ENCODE measurements around the gene SLC9A9. TPM values are rescaled to one million over a fixed set of nuclear protein-coding genes. Genes with fewer than 3 reads are reported as not detected.

The SLC9A9 gene
- total RNA-seq, 1 donor from 2014 or later = 20.4 TPM

- Histone ChIP-seq H3K27me3 (ENCODE audit: control insufficient read depth in 3 of 3, insufficient read depth in 3 of 3, low read length in 3 of 3) (no peaks in the 10 kb centered on the region), H3K4me1 (ENCODE audit: control insufficient read depth in 3 of 3, insufficient read depth in 3 of 3, low read length in 3 of 3) (no peaks in the 10 kb centered on the region), H3K9me3 (ENCODE audit: control insufficient read depth in 3 of 3, low read length in 3 of 3) (no peaks in the 10 kb centered on the region), H3K27ac (ENCODE audit: low read depth, low read length) (no peak overlapping the region), H3K36me3 (ENCODE audit: control insufficient read depth in 3 of 3, insufficient read depth in 3 of 3, low read length in 3 of 3) (no peaks in the 10 kb centered on the region), H3K4me3 (ENCODE audit: low read length in 3 of 3) (no peak overlapping the region), H3K9ac (ENCODE audit: low read depth in 1 of 3, low read length in 3 of 3) (no peak overlapping the region)
These were observed 420.0 kb downstream of the SLC9A9 start for GRCh38 chr3:143428294-143428693.

- no peaks in the 10 kb centered on the region for H3K4me1 ChIP-seq (ENCODE audit: control insufficient read depth in 3 of 3, insufficient read depth in 3 of 3, low read length in 3 of 3)
- no peaks in the 10 kb centered on the region for H3K9me3 ChIP-seq (ENCODE audit: control insufficient read depth in 3 of 3, low read length in 3 of 3)
- H3K4me3 ChIP-seq (ENCODE audit: low read length in 3 of 3) = no peak overlapping the region
- no peak overlapping the region for H3K27ac ChIP-seq (ENCODE audit: low read depth, low read length)
- no peak overlapping the region for H3K9ac ChIP-seq (ENCODE audit: low read depth in 1 of 3, low read length in 3 of 3)
- no peaks in the 10 kb centered on the region for H3K27me3 ChIP-seq (ENCODE audit: control insufficient read depth in 3 of 3, insufficient read depth in 3 of 3, low read length in 3 of 3)
- no peaks in the 10 kb centered on the region for H3K36me3 ChIP-seq (ENCODE audit: control insufficient read depth in 3 of 3, insufficient read depth in 3 of 3, low read length in 3 of 3)
These were observed 420.6 kb downstream of the SLC9A9 start for GRCh38 chr3:143427631-143428030.

GRCh38 chr3:143424874-143425273, 423.4 kb downstream of the SLC9A9 start:
- H3K27me3 ChIP-seq (ENCODE audit: control insufficient read depth in 3 of 3, insufficient read depth in 3 of 3, low read length in 3 of 3) = no peaks in the 10 kb centered on the region
- no peak overlapping the region for H3K9ac ChIP-seq (ENCODE audit: low read depth in 1 of 3, low read length in 3 of 3)
- H3K9me3 ChIP-seq (ENCODE audit: control insufficient read depth in 3 of 3, low read length in 3 of 3) = no peaks in the 10 kb centered on the region
- H3K4me1 ChIP-seq (ENCODE audit: control insufficient read depth in 3 of 3, insufficient read depth in 3 of 3, low read length in 3 of 3) = no peaks in the 10 kb centered on the region
- H3K36me3 ChIP-seq (ENCODE audit: control insufficient read depth in 3 of 3, insufficient read depth in 3 of 3, low read length in 3 of 3) = no peaks in the 10 kb centered on the region
- no peak overlapping the region for H3K27ac ChIP-seq (ENCODE audit: low read depth, low read length)
- H3K4me3 ChIP-seq (ENCODE audit: low read length in 3 of 3) = no peak overlapping the region

- Histone ChIP-seq H3K27me3 (ENCODE audit: control insufficient read depth in 3 of 3, insufficient read depth in 3 of 3, low read length in 3 of 3) (no peaks in the 10 kb centered on the region), H3K36me3 (ENCODE audit: control insufficient read depth in 3 of 3, insufficient read depth in 3 of 3, low read length in 3 of 3) (no peaks in the 10 kb centered on the region), H3K9ac (ENCODE audit: low read depth in 1 of 3, low read length in 3 of 3) (no peak overlapping the region), H3K9me3 (ENCODE audit: control insufficient read depth in 3 of 3, low read length in 3 of 3) (no peaks in the 10 kb centered on the region), H3K27ac (ENCODE audit: low read depth, low read length) (no peak overlapping the region), H3K4me3 (ENCODE audit: low read length in 3 of 3) (no peak overlapping the region), H3K4me1 (ENCODE audit: control insufficient read depth in 3 of 3, insufficient read depth in 3 of 3, low read length in 3 of 3) (no peaks in the 10 kb centered on the region)
These were observed 426.7 kb downstream of the SLC9A9 start for GRCh38 chr3:143421556-143421955.

GRCh38 chr3:143419611-143420010, 428.7 kb downstream of the SLC9A9 start:
- H3K36me3 ChIP-seq (ENCODE audit: control insufficient read depth in 3 of 3, insufficient read depth in 3 of 3, low read length in 3 of 3) = no peaks in the 10 kb centered on the region
- H3K9ac ChIP-seq (ENCODE audit: low read depth in 1 of 3, low read length in 3 of 3) = no peak overlapping the region
- no peak overlapping the region for H3K4me3 ChIP-seq (ENCODE audit: low read length in 3 of 3)
- H3K27me3 ChIP-seq (ENCODE audit: control insufficient read depth in 3 of 3, insufficient read depth in 3 of 3, low read length in 3 of 3) = no peaks in the 10 kb centered on the region
- H3K27ac ChIP-seq (ENCODE audit: low read depth, low read length) = no peak overlapping the region
- H3K4me1 ChIP-seq (ENCODE audit: control insufficient read depth in 3 of 3, insufficient read depth in 3 of 3, low read length in 3 of 3) = no peaks in the 10 kb centered on the region
- H3K9me3 ChIP-seq (ENCODE audit: control insufficient read depth in 3 of 3, low read length in 3 of 3) = no peaks in the 10 kb centered on the region

- Histone ChIP-seq H3K36me3 (ENCODE audit: control insufficient read depth in 3 of 3, insufficient read depth in 3 of 3, low read length in 3 of 3) (no peaks in the 10 kb centered on the region), H3K4me3 (ENCODE audit: low read length in 3 of 3) (no peak overlapping the region), H3K27ac (ENCODE audit: low read depth, low read length) (no peak overlapping the region), H3K27me3 (ENCODE audit: control insufficient read depth in 3 of 3, insufficient read depth in 3 of 3, low read length in 3 of 3) (no peaks in the 10 kb centered on the region), H3K9ac (ENCODE audit: low read depth in 1 of 3, low read length in 3 of 3) (no peak overlapping the region), H3K9me3 (ENCODE audit: control insufficient read depth in 3 of 3, low read length in 3 of 3) (no peaks in the 10 kb centered on the region), H3K4me1 (ENCODE audit: control insufficient read depth in 3 of 3, insufficient read depth in 3 of 3, low read length in 3 of 3) (no peaks in the 10 kb centered on the region)
These were observed 429.9 kb downstream of the SLC9A9 start for GRCh38 chr3:143418391-143418790.

- Histone ChIP-seq H3K9ac (ENCODE audit: low read depth in 1 of 3, low read length in 3 of 3) (no peak overlapping the region), H3K9me3 (ENCODE audit: control insufficient read depth in 3 of 3, low read length in 3 of 3) (no peaks in the 10 kb centered on the region), H3K4me3 (ENCODE audit: low read length in 3 of 3) (no peak overlapping the region), H3K27ac (ENCODE audit: low read depth, low read length) (no peak overlapping the region), H3K27me3 (ENCODE audit: control insufficient read depth in 3 of 3, insufficient read depth in 3 of 3, low read length in 3 of 3) (no peaks in the 10 kb centered on the region), H3K4me1 (ENCODE audit: control insufficient read depth in 3 of 3, insufficient read depth in 3 of 3, low read length in 3 of 3) (no peaks in the 10 kb centered on the region), H3K36me3 (ENCODE audit: control insufficient read depth in 3 of 3, insufficient read depth in 3 of 3, low read length in 3 of 3) (no peaks in the 10 kb centered on the region)
These were observed 432.0 kb downstream of the SLC9A9 start for GRCh38 chr3:143416229-143416628.

GRCh38 chr3:143414571-143415253, 433.6 kb downstream of the SLC9A9 start:
- Histone ChIP-seq H3K9ac (ENCODE audit: low read depth in 1 of 3, low read length in 3 of 3) (no peak overlapping the region), H3K4me3 (ENCODE audit: low read length in 3 of 3) (no peak overlapping the region), H3K4me1 (ENCODE audit: control insufficient read depth in 3 of 3, insufficient read depth in 3 of 3, low read length in 3 of 3) (no peaks in the 10 kb centered on the region), H3K36me3 (ENCODE audit: control insufficient read depth in 3 of 3, insufficient read depth in 3 of 3, low read length in 3 of 3) (no peaks in the 10 kb centered on the region), H3K27ac (ENCODE audit: low read depth, low read length) (no peak overlapping the region), H3K9me3 (ENCODE audit: control insufficient read depth in 3 of 3, low read length in 3 of 3) (no peaks in the 10 kb centered on the region), H3K27me3 (ENCODE audit: control insufficient read depth in 3 of 3, insufficient read depth in 3 of 3, low read length in 3 of 3) (no peaks in the 10 kb centered on the region)

GRCh38 chr3:143413372-143413771, 434.9 kb downstream of the SLC9A9 start:
- Histone ChIP-seq H3K4me3 (ENCODE audit: low read length in 3 of 3) (no peak overlapping the region), H3K36me3 (ENCODE audit: control insufficient read depth in 3 of 3, insufficient read depth in 3 of 3, low read length in 3 of 3) (no peaks in the 10 kb centered on the region), H3K27me3 (ENCODE audit: control insufficient read depth in 3 of 3, insufficient read depth in 3 of 3, low read length in 3 of 3) (no peaks in the 10 kb centered on the region), H3K4me1 (ENCODE audit: control insufficient read depth in 3 of 3, insufficient read depth in 3 of 3, low read length in 3 of 3) (no peaks in the 10 kb centered on the region), H3K9ac (ENCODE audit: low read depth in 1 of 3, low read length in 3 of 3) (no peak overlapping the region), H3K9me3 (ENCODE audit: control insufficient read depth in 3 of 3, low read length in 3 of 3) (no peaks in the 10 kb centered on the region), H3K27ac (ENCODE audit: low read depth, low read length) (no peak overlapping the region)

GRCh38 chr3:143412084-143412483, 436.2 kb downstream of the SLC9A9 start:
- Histone ChIP-seq H3K27me3 (ENCODE audit: control insufficient read depth in 3 of 3, insufficient read depth in 3 of 3, low read length in 3 of 3) (no peaks in the 10 kb centered on the region), H3K9ac (ENCODE audit: low read depth in 1 of 3, low read length in 3 of 3) (no peak overlapping the region), H3K27ac (ENCODE audit: low read depth, low read length) (no peak overlapping the region), H3K4me1 (ENCODE audit: control insufficient read depth in 3 of 3, insufficient read depth in 3 of 3, low read length in 3 of 3) (no peaks in the 10 kb centered on the region), H3K4me3 (ENCODE audit: low read length in 3 of 3) (no peak overlapping the region), H3K36me3 (ENCODE audit: control insufficient read depth in 3 of 3, insufficient read depth in 3 of 3, low read length in 3 of 3) (no peaks in the 10 kb centered on the region), H3K9me3 (ENCODE audit: control insufficient read depth in 3 of 3, low read length in 3 of 3) (no peaks in the 10 kb centered on the region)
